ENCODE results near the gene TRAPPC10.
A peak's percentile ranks its signal among the peaks of the same experiment; 100 is the strongest.

Gene TRAPPC10

DNA sequence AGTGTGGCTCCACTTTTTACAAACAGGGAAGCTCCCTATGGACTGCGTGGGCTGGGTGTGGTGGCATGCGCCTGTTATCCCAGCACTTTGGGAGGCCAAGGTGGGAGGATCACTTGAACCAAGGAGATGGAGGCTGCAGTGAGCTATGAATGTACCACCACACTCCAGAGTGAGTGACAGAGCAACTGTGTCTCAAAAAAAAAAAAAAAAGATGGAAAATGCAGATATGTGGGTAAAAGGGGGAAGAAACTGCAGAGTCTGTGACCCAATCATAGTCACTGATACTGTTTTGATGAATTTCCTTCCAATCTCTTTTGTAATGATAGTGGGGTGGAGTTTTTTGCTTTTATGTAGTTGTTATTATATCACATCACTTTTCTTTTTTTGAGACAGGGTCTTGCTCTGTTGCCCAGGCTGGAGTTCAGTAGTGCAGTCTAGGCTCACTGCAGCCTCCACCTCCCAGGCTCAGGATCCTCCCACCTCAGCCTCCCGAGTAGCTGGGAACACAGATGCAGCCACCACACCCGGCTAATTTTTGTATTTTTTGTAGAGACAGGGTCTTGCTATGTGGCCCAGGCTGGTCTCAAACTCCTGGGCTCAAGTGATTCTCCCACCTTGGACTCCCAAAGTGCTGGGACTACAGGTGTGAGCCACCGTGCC, 8.7 kb upstream of the TRAPPC10 start:
- no peak for DNase-seq

DNA sequence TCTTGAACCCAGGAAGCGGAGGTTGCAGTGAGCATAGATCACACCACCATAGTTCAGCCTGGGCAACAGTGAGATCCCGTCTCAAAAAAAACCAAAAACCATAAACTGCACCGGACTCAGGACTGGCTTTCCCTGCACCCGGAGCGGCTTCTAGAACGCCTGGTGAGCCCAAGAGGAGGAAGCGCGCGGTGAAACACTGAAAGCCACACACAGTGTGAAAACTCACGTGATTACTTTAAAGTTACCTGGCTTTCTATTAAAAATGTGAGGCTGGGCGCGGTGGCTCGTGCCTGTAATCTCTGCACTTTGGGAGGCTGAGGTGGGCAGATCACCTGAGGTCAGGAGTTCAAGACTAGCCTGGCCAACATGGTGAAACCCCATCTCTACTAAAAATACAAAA, 7.0 kb upstream of the TRAPPC10 start:
- DNase-seq = no peak

DNA sequence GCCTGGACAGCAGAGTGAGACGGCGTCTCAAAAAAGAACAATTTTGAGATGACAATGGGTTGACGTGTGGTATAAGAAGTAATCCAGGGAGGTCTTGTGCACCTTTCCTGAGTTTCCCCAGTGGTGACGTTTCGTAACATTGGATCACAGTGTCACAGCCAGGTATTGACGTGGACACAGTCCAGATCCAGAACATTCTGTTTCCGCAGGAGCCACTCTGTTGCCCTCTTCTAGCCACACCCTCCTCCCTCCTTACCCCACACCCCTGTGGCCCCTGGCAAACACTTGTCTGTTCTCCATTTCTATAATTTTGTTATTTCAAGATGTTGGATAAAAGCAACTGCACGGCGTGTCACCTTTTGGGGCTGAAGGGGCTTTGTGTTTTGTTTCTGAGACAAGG, 6.5 kb upstream of the TRAPPC10 start:
- no peak for DNase-seq

DNA sequence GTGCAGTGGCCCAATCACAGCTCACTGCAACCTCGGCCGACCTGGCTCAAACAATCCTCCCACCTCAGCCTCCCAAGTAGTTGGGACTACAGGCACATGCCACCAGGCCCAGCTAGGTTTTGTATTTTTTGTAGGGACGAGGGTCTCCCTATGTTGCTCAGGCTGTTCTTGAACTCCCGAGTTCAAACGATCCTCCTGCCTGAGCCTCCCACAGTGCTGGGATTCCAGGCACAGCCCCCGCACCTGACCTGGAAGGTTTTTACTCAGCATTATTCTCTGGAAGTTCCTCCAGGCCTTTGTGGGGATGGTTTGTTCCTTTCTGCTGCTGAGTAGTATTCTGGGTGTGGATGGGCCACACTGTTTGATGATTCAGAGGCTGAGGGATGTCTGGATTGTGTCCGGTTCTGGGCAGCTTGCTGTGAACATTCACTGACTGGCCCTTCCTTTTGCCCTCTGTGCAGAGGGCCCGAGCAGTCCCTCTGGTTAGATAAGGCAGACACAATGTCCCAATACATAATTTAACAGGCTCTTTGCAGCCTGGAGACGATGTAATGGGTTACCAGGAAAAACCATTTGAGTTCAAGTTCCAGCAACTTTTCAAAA, 6.0 kb upstream of the TRAPPC10 start:
- no peak for DNase-seq

DNA sequence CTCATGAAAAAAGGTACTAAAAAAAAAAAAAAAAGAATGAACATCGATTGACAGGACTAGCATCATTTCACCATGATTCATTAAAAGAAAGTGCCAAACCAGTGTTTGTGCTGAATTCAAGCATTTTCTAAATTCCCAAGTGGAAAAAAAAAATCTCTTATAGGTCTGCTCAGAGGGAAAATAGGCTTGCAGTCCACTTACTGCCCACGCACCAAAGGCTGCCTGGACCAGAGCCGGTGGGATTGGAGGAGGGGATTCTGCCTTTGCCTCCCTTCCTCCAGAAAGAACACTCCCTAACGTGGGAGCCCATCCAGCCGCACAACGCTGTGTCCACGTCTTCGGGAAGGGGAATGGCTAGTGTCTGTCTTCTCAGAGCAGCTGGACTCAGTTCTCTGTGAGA, 5.5 kb upstream of the TRAPPC10 start:
- DNase-seq = no peak

DNA sequence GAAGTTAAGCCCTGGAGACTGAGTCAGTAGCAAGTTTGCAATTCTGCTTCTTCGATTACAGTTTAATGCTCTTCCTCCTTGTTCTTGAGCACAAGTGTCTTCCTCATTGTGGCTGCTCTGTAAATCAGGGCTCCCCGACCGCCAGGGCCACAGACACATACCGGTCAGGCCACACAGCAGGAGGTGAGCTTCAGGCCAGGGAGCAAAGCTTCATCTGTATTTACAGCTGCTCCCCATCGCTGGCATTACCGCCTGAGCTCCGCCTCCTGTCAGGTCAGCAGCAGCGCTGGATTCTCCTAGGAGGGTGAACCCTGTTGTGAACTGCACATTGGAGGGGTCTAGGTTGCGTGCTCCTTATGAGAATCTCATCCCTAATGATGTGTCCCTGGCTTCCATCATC, 1.7 kb upstream of the TRAPPC10 start:
- peak; percentile 57 for DNase-seq

DNA sequence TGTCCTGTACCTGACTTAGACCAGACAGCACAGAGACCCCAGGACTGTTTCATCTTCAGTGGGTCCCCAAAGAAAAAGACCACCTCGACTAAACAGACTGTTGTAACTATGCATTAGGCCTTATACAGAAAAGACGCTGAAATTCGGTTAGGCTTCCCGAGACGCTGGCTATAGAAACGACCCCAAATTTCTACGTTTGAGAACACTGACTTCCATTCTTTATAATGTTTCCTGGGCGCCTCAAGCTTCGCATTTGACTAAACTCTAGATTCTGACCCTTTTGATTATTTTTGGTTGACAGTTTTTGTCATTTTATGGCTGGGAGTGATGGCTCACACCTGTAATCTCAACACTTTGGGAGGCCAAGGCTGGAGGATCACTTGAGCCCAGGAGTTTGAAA, 986 bp upstream of the TRAPPC10 start:
- no peak for DNase-seq

DNA sequence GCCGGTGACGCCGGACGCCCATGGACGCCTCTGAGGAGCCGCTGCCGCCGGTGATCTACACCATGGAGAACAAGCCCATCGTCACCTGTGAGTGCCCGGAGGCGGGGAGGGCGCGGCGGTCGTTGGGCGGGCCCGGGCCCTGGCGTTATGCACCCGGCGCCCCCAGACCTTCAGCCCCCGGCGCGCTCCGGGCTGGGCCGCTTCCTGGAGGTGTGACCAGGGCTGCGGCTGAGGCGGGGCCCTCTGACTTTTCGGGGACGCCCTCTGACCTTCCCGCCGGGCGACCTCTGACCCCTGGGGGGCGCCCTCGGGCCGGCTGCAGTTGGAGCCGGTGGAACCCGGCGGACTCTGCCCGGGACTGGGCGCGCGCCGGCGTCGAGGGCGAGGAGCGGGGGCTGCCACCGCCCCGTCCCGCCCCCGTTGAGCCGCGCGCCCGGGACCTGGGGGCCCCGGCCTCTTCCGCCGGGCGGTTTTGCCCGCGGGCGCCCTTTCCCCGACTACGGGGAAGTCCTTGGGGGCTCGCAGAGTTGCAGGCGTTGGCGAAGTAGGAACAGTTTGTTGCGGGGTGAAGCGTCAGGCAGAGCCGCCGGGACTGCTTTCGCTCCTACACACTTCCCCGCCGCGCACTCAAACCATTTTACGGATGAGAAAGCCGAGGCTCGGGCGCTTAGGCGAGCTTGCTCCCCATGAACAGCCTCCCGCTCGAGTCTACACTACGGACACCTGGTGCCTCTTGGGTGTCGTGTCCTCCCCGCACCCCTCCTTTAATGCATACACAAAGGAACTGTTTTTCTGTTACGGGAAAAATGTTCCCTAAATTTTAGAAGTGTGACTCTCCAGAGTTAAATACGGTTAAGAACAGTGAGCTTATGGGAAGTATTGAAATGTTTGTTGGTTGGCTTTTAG, 618 bp downstream of the TRAPPC10 start:
- DNase-seq = peak; percentile 85

DNA sequence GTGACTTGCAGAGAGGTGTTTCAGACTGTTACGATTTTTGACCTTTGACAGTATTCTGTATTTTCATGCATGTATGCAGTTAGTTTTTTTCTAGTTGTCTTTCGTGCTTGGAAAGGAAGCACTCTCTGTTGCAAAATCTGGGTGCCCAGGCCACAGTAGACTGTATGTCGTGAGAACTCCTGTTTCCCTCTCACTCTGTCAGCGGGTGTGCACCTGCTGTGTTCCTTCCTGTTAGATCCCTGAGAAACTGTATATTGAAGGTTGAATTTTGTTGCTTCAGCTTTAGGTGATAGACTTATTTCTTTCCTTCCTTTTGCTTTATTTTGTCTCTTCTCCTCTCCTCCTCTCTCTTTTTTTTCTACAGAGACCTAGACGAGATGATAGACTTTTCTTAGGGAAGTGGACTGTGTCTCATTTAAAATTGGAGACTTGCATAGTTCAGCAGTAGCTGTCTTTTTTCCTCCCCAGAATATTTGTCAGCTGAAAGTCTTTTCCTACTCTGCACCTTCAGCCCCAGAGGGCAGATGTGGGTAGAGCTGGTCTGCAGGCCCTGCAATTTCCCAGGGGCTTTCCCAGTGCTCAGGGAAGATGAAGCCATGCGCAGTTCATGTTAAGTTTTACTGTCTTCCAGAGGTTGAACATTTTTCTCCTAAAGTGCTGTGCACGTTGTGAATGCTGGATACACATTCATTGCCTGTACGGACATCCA, 1.4 kb downstream of the TRAPPC10 start:
- peak; percentile 70 for DNase-seq

DNA sequence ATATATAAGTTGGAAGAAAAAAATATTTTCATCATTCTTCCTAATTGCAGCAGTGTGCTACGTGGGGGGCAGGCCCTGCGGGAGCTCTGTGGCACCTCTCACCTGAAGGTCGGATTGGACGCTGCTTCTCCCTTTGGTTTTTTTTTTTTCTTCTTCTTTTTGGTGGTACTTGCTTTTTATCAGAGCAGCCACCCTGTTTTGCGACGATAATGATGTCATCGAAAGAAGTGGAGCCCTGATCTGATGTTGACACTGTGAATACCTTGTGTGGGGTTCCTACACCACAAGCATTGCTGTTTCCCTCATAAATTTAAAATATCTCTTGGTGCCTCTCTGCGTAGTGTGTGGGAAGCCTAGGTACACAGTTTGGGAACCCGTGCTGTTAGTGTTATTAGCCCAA, 5.5 kb downstream of the TRAPPC10 start:
- no peak for DNase-seq

DNA sequence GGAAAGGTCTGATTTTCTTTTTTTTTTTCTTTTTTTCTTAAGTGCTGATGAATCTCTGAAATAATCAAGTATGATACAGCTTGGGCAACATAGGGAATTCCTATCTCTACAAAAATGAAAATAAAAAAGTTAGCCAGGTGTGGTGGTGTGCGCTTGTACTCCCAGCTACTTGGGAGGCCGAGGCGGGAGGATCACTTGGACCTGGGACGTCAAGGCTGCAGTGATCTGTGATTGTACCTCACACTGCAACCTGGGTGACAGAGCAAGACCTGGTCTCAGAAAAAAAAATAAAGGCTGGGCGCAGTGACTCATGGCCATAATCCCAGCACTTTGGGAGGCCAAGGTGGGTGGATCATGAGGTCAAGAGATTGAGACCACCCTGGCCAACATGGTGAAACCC, 6.0 kb downstream of the TRAPPC10 start:
- no peak for DNase-seq

DNA sequence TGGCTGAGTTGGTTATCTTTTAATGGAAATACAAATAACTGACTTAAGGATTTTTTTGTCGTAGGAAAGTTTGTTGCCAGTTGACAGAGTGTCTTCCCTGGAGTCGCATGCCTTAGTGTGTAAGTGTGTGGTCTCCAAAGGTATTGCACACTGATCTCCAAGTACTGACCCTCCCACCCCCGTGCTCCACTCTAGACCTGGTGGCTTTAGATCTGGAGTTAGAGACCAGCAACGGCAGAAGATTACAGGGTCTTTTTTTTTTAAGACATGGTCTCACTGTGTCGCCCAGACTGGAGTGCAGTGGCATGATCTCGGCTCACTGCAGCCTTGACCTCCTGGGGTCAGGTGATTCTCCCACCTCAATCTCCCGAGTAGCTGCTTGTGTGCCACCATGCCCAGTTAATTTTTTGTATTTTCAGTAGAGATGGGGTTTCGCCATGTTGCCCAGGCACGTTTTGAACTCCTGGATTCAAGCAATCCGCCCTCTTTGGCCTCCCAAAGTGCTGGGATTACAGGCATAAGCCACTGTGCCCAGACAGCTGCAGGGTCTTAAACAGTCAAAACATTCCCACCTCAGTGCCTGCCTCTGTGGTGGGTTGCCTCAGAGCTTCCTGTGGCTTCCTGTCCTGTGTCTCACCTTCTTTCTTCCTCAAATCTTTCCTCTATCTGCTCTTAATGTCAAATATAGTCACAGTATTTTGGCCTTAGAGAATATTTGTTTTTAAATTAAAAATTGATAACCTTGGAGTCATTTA, 6.9 kb downstream of the TRAPPC10 start:
- no peak for DNase-seq

DNA sequence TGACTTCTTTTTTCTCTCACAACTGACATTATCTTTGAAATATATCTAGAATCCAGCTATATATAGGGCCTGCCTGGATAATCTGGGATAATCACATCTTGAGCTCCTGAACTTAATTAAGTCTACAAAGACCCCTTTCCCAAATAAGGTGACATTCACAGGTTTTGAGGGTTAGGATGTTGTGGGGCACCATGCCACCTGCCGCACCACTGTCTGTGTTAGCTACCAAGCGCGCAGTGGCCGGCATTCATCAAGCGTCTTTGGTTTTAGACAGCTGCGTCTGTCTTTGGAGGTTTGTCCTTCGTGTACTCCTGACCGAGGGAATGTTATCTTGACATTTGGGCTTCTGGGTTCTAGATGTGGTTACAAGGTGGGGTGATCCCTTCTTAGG, 7.5 kb downstream of the TRAPPC10 start:
- no peak for DNase-seq

DNA sequence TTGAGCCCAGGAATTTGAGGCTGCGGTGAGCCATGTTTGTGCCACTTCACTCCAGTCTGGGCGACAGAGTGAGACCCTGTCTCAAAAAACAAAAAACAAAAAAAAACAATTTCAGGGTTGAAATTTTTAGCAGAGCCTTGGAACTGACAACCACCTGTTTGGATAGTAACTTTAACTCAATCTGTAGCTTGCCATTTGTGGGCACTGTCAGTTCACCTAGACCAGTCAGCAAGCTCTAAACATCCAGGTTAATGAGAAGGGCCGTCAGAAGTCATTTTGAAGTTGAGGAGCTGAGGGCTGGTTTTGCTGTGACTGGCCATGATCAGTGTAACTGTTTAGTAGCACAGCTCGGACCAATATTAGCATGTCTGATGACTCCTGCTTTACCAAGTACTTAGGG, 8.4 kb downstream of the TRAPPC10 start:
- DNase-seq = peak; percentile 84

DNA sequence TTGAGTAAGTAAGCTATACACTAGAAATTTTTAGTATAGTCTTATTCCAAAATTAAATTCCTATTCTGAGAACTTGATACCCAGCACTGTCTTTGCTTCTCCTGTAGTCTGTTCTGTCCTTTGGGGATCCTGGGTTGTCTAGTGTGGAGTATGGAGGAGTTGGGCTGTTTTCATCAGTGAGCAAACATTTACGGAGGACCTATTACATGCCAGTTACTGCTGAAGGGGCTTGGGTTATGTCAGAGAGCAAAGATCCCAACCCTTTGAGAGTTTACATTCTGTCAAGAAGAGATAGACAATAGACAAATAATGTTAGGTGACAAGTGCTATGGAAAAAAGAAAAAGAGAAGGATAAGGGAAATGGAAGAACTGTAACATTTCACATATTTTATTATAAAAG, 9.0 kb downstream of the TRAPPC10 start:
- DNase-seq = peak; percentile 80

DNA sequence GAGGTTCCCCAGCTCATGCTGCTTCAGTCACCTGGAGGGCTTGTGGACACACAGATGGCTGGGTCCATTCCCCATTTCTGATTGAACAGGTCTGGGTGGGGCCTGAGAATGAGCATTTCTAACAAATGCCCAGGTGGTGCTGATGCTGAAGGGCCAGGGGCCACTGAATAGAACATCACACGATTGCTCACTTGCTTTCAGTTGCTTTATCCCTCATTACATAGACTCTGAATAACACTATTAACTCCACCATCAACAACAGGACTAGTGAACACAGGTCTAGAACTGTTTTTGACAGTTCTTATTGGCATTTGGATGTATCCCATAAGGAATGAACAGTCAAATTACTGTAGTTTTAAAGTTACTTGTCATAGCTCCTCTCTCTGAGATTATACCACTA, 12.1 kb downstream of the TRAPPC10 start:
- DNase-seq = peak; percentile 20

DNA sequence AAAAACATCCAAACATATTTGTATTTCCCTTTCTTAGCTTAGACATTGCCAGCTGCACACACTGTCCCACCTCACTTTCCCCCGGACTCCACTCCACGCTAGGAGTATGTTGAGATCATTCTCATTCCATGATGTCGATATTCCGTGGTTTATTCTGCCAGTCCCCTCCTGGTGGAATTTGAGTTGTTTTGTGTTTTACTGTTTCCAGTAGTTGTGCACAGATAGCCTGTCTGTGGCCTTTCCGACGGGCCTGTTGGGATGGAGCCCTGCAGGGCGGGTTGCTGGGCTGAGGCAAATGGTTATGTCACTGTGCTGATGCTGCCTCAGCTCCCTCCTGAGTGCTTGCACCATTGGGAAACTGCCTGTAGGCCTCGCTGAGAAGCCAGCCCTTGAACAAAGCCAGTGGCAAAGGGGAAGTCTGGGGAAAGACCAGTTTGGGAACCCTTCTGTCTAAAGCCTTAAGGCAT, 12.8 kb downstream of the TRAPPC10 start:
- DNase-seq = no peak

DNA sequence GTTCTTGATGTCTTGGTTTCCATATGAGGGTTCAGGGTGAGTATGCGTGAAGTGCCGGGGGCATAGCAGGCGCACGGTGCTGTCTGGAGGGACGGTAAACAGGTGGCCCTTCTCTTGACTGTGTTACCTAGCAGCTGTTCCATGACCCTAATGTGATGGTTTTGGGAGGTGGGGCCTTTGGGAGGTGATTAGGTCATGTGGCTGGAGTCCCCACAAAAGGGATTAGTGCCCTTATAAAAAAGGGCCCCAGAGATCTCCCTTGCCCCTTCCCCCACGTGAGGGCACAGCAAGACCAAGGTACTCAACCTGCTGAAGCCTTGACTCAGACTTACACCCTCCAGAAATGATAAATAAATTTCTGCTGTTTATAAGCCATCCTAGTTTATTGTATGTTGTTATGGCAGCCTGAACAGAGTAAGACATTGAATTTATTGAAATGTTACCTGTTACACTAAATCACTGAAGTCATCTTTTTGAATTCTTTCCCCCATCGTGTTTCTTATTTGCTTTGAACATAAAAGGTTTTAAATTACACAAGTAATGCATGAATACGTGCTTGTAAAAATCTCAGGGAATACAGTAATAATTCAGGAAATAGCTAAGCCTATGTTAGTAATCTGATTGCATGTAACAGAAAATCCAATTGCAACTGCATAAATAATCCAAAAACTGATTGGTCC, 15.6 kb downstream of the TRAPPC10 start:
- no peak for DNase-seq

DNA sequence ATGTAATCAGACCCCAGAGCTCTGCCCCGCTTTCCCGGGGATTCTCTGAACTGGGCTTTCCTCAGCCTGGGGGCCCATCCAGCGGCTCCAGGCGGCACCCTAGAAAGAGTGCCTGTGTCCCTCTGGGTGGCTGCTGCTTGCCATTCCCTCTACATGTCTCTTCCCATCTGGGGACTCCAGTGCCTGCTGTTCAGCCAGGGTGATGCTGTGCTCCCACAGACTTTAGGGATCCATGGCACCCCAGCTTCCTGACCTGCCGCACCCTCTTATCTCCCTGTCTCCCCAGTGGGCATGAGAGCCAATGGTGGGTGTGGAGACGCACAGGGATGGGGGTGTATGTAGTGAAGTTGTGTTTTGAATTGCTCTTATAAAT, 16.2 kb downstream of the TRAPPC10 start:
- no peak for DNase-seq

DNA sequence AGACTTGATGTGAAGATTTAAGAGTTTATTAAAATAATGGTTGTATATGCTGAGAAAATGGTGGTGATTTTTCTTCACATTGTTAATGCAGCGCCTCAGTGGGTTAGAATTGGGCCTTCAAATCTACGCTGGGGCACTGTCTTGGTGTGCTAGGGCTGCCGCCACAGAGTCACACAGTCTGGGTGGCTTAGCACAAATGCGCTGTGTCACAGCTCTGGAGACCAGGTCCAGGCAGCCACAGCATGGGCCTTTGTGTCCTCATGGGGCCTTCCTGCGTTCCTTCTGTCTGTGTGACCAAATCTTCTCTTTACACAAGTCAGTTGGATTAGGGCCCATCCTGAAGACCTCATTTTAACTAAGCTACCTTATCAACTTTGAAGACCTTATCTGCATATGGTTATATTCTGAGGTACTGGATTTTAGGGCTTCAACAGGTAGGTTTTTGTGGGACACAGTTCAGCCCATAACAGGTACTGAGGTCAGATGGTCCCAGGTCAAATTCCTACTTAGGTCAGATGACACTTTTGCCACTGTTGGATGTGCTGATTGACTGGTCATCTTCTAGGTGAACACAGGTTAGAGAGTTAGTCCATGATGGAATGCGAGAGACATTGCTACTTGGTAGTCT, 17.5 kb downstream of the TRAPPC10 start:
- DNase-seq = no peak

DNA sequence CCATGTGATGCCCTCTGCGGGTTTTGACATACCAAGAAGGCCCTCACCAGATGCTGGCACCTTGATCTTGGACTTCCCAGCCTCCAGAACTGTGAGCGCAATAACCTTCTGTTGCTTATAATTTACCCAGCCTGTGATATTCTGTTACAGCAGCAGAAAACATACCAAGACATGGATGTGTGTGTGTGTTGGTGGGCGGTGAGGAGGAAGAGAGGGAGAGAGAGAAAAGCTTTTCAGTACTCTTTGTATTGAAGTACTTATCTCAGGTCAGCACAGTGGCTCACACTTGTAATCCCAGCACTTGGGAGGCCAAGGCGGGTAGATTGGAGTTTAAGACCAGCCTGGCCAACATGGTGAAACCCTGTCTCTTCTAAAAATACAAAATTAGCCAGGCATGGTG, 23.1 kb downstream of the TRAPPC10 start:
- DNase-seq = no peak

DNA sequence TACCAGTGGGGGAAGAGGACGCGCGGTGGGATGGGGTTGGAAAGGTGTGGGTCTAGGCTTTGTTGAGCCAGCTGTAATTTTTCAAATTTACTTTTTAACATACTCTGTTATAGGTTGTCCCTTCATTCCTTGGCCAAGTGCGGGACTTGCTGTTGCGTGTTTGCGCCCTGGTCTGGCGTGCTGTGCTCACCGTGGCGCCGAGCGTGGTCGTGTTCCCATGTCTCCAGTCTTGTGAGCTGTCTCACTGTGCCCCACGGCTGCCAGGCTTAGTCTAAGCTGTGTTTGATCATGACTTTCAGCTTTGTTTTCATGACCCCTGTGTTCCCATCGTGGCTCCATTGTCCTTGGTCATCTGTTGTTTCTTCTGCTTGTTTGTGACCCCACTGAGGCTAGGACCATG, 26.0 kb downstream of the TRAPPC10 start:
- DNase-seq = no peak
